HFFc6 (cell line): ENCODE measurements around the gene GLIPR1. TPM values are rescaled to one million over a fixed set of nuclear protein-coding genes. Genes with fewer than 3 reads are reported as not detected.

ENCODE experiments used
- DNase-seq: peaks from one replicate; pipeline ENCODE4 v3.0.0-alpha.2; 2018
- H3K27ac Mint-ChIP-seq: 2 replicates; pipeline ENCODE4 v1.8.0; 2020; ENCODE audit warnings: mild to moderate bottlenecking, mixed read lengths
- H3K27me3 Mint-ChIP-seq: 2 replicates; pipeline ENCODE4 v1.8.0; 2021; ENCODE audit warnings: mild to moderate bottlenecking, moderate library complexity, mixed read lengths; ENCODE audit not compliant: insufficient read depth
- H3K36me3 Mint-ChIP-seq: 2 replicates; pipeline ENCODE4 v1.8.0; 2021; ENCODE audit warnings: low read depth, mixed read lengths
- H3K4me1 Mint-ChIP-seq: 2 replicates; pipeline ENCODE4 v1.8.0; 2020; ENCODE audit warnings: low read depth, mixed read lengths
- H3K4me3 Mint-ChIP-seq: 2 replicates; pipeline ENCODE4 v1.8.0; 2020; ENCODE audit warnings: mild to moderate bottlenecking, moderate library complexity, mixed read lengths
- H3K9me3 Mint-ChIP-seq: 2 replicates; pipeline ENCODE4 v1.8.0; 2020; ENCODE audit warnings: mild to moderate bottlenecking, mixed read lengths
- CTCF ChIP-seq: fragments of 200-600 bp; sonication (generic); IDR thresholded peaks from 2 replicates; pipeline ENCODE4 v1.5.0; 2021; ENCODE audit warnings: antibody characterized with exemption, mild to moderate bottlenecking
- total RNA-seq, 6 experiments: library from RNA; stranded (reverse); fragmentation: NEBNext Ultra II Directional; extraction: Animal tissue kit (Norgen Biotek cat#: 25700); gene quantifications; 2 replicates in 1 of 6; 3 replicates in 5 of 6; pipeline ENCODE4 v1.2.3, GENCODE V29; 2021

Gene GLIPR1
- total RNA-seq, 6 experiments from 2014 or later: 190 to 339 (median 278) TPM

- TF ChIP-seq CTCF: peak; percentile 95
- H3K27ac Mint-ChIP-seq: no peak overlapping the region
- DNase-seq: peak; percentile 61
- H3K4me1 Mint-ChIP-seq: peaks cover 32% of the 10 kb centered on the region
- peaks cover 2% of the 10 kb centered on the region; the same call in 1 of the 2 replicates for H3K27me3 Mint-ChIP-seq
- H3K9me3 Mint-ChIP-seq: peaks cover 5% of the 10 kb centered on the region
- H3K4me3 Mint-ChIP-seq: no peak overlapping the region
- peaks cover 7% of the 10 kb centered on the region for H3K36me3 Mint-ChIP-seq
Measured at GRCh38 chr12:75526655-75527511, 46.3 kb downstream of the GLIPR1 start.

GRCh38 chr12:75528272-75528671 lies 47.7 kb downstream of the GLIPR1 start:
- no peaks in the 10 kb centered on the region for H3K36me3 Mint-ChIP-seq
- no peak for DNase-seq
- no peak overlapping the region for H3K27ac Mint-ChIP-seq
- H3K27me3 Mint-ChIP-seq: peaks cover 2% of the 10 kb centered on the region; the same call in 1 of the 2 replicates
- H3K4me1 Mint-ChIP-seq: peaks cover 34% of the 10 kb centered on the region
- no peak overlapping the region for H3K4me3 Mint-ChIP-seq
- TF ChIP-seq CTCF: no peak
- no peaks in the 10 kb centered on the region for H3K9me3 Mint-ChIP-seq

DNA sequence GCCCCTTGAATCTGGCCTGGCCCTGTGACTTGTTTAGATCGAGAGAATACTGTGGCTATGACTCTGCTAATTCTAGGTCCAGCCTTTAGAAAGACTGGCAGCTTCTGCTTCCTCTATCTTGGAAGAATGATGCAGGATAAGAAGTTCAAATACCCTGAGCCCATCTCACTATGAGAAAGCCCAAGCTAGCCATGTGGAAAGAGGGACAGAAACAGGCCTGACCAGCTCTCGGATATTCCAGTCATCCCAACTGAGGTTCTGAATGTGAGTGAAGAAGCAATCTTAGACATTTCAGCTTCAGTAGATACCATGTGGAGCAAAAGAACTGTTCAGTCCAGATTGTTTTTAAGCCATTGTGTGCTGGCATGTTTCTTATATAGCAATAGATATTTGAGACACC lies 48.1 kb downstream of the GLIPR1 start:
- DNase-seq: no peak
- no peak for TF ChIP-seq CTCF
- Mint-ChIP-seq H3K4me1 (peaks cover 38% of the 10 kb centered on the region), H3K36me3 (no peaks in the 10 kb centered on the region), H3K9me3 (no peaks in the 10 kb centered on the region), H3K4me3 (no peak overlapping the region), H3K27ac (no peak overlapping the region), H3K27me3 (peaks cover 2% of the 10 kb centered on the region; the same call in 1 of the 2 replicates)

DNA sequence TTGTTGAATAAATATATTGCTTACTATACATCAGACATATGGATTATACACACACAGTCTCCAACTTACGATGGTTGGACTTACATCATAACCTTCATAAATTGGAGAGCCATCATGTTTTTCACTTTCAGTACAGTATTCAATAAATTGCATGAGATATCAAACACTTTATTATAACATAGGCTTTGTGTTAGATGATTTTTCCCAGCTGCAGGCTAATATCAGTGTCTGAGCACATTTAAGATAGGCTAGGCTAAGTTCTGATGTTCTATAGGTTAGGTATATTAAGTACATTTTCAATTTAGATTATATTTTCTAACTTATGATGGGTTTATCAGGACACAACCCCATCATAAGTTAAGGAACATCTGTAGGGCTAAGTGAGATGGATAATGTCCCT lies 48.8 kb downstream of the GLIPR1 start:
- Mint-ChIP-seq H3K9me3 (no peaks in the 10 kb centered on the region), H3K36me3 (no peaks in the 10 kb centered on the region), H3K27me3 (peaks cover 2% of the 10 kb centered on the region; the same call in 1 of the 2 replicates), H3K27ac (no peak overlapping the region), H3K4me1 (peaks cover 38% of the 10 kb centered on the region), H3K4me3 (no peak overlapping the region)
- no peak for TF ChIP-seq CTCF
- DNase-seq: no peak

DNA sequence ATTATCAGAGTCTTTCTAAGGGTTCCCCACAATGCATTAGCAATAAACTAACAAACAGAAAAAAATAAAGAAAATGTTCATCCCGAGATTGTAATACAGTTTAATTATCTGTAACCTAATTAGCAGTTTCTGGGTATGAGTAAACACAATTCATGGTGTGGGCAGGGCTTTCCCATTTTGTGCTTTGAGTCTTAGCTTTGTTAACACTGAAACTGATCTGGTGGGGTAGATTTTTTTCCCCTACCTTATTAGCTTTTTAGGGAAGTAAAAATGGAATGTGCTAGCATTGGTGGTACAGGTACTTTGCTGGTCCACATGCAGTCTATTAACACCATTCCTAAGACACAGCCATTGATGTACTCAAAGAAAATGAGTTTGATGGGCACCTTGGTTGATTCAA lies 49.3 kb downstream of the GLIPR1 start:
- peaks cover 36% of the 10 kb centered on the region for H3K4me1 Mint-ChIP-seq
- no peak overlapping the region for H3K27ac Mint-ChIP-seq
- no peaks in the 10 kb centered on the region for H3K36me3 Mint-ChIP-seq
- no peaks in the 10 kb centered on the region for H3K9me3 Mint-ChIP-seq
- TF ChIP-seq CTCF: no peak
- H3K4me3 Mint-ChIP-seq: no peak overlapping the region
- H3K27me3 Mint-ChIP-seq: peaks cover 2% of the 10 kb centered on the region; the same call in 1 of the 2 replicates
- no peak for DNase-seq
